ENCODE measurements around the gene MYO9A.
"Not testable (repeated sequence)": the region's sequence is repeated elsewhere in the genome, so short reads cannot be mapped to it uniquely, and the experiment has no call there.

The MYO9A gene

DNA sequence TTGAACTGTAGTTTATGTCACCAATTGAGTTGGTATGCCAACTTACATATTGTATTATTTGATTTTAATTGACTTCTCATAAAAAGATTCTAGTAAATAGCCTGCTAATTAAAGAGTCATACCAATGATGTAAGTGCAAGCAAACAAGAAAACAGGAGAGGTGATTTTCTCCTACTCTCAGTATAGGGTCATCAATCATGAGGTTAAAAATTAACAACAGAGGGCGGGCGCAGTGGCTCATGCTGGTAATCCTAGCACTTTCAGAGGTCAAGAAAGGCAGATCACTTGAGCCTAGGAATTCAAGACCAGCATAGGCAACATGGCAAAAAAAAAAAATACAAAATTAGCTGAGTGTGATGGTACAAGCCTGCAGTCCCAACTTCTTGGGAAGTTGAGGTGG, 108.7 kb downstream of the MYO9A start:
- in situ Hi-C loops (cut with MboI; ENCODE audit: low pct_unique_long_range_greater_than_20kb, low sequenced_read_pairs), result no loop called here
- no peak for DNase-seq

DNA sequence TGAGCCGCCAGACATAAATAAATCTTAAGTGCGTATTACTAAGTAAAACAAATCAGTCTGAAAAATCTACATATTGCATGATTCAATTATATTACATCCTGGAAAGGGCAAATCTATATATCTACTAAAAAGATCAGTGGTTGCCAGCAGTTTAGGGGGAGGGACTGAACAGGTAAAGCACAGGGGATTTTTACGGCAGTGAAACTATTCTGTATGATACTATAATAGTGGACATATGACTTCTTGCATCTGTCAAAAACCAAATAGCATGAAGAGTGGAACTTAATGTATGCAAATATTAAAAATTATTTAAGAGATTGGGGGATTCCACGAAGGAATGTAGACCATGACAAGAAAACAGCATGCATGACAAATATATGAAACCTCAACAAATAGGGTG, 111.6 kb downstream of the MYO9A start:
- DNase-seq, result no peak
- in situ Hi-C loops (cut with MboI; ENCODE audit: low pct_unique_long_range_greater_than_20kb, low sequenced_read_pairs), result no loop called here

DNA sequence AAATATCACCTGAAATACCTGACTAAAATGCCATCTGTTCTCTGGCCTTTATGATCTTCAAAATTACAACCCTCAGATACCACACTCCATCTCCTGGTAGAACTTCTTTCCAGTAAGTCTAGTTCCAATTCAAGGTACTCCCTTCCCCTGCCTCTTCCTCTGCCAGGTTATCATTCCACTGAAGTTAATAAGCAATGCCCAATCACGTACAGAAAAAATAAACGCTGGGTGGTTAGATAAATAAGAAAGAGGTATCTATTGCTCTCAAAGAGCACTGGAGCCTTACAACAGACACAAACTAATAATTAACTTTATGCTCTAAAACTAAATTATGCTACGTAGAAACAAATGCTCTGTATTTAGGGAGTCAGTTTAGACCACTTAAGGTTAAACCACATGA, 112.5 kb downstream of the MYO9A start:
- in situ Hi-C loops (cut with MboI; ENCODE audit: low pct_unique_long_range_greater_than_20kb, low sequenced_read_pairs), result no loop called here
- no peak for DNase-seq

DNA sequence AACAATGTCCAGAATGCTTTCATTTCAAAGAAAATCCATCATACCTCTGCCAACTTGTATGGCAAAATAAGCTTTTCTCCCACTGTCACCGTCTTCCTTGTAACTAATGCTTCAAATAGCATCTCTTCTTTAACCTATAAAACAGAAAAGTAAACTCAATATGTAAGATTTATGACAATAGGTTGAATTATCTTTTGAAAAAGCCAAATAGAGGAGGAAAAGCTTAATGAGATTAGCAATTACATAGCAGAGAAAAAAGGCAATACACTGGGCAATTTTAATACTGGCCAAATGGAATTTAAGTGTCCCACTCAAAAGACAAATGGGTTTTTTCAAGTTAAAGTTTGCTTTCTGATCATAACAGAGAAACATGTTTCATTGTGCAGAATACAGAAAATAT, 118.1 kb downstream of the MYO9A start:
- in situ Hi-C loops (cut with MboI; ENCODE audit: low pct_unique_long_range_greater_than_20kb, low sequenced_read_pairs), result no loop called here

DNA sequence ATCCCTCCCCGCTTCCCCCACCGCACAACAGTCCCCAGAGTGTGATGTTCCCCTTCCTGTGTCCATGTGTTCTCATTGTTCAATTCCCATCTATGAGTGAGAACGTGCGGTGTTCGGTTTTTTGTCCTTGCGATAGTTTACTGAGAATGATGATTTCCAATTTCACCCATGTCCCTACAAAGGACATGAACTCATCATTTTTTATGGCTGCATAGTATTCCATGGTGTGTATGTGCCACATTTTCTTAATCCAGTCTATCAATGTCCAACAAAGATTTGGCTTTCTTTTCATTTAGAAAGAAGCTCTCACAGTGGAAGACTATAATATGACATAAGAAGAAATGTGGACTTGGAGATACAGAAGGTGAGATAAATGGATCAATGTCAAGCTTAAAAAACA, 119.2 kb downstream of the MYO9A start:
- DNase-seq; in situ Hi-C loops (cut with MboI; ENCODE audit: low pct_unique_long_range_greater_than_20kb, low sequenced_read_pairs): not testable (repeated sequence)

More for the DNA sequence above, 118.1 kb downstream of the MYO9A start:
- no peak for DNase-seq

DNA sequence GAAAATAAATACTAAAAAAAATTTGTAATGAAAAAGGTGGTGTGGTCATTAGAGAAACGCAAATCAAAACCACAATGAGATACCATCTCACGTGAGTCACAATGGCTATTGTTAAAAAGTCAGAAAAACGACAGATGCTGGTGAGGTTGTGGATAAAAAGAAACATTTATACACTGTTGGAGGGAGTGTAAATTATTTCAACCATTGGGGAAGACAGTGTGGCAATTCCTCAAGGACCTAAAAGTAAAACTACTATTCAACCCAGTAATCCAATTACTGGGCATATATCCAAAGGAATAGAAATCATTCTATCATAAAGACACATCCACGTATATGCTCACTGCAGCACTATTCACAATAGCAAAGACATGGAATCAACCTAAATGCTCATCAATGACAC, 120.3 kb downstream of the MYO9A start:
- DNase-seq, result no peak
- in situ Hi-C loops (cut with MboI; ENCODE audit: low pct_unique_long_range_greater_than_20kb, low sequenced_read_pairs), result no loop called here

DNA sequence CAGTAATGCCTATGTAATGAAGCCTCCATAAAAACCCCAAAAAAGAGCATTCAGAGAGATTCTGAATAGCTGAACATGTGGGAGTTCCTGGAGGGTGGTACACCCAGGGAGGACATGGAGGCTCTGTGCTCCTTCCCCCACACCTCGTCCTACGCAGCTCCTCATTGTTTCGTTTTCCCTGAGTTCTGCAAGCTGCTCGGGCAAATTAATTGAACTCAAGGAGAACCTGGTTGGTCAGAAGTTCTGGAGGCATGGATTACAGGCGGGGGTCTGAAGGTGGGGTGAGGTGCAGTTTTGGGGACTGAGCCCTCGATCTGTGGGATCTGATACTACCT, 142.2 kb downstream of the MYO9A start:
- in situ Hi-C loops (cut with MboI; ENCODE audit: low pct_unique_long_range_greater_than_20kb, low sequenced_read_pairs), result no loop called here
- no peak for DNase-seq

DNA sequence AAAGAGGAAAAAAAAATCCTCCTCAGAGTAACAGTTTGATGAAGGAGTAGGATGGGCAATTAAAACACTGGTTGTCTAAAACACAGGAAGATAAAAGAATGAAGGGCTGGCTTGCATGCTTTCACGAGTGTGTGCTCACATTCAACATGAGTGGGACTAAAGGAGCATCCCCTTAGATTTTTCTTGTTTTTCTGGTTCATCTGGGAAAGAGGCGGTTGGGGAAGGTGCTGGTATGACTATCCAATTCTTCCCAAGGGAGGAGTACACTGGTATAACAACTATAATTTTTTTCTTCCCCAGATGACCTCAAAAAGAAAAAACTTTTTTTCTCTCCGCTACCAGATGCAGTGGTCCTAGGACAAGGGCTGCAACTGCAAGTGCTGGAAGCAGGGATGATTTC, 143.7 kb downstream of the MYO9A start:
- in situ Hi-C loops (cut with MboI; ENCODE audit: low pct_unique_long_range_greater_than_20kb, low sequenced_read_pairs), result no loop called here
- no peak for DNase-seq

DNA sequence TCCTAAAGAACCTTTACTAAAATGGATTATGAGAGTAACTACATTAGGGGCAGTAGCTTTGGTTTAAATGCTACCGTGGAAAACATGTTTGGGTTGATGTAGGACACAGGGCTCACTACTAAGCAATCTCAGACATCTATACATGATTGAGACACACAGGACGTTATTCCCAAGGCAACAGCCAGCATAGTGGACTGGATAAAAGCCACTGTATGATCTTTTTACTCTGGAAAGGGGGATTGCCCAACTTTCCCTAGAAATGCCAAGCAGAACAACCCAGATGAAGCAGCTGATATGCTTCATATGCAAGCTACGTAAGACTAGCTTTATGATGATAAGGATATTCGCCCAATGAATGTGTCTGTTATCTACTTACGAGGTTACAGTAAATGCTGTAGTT, 144.6 kb downstream of the MYO9A start:
- in situ Hi-C loops (cut with MboI; ENCODE audit: low pct_unique_long_range_greater_than_20kb, low sequenced_read_pairs), result no loop called here
- no peak for DNase-seq

DNA sequence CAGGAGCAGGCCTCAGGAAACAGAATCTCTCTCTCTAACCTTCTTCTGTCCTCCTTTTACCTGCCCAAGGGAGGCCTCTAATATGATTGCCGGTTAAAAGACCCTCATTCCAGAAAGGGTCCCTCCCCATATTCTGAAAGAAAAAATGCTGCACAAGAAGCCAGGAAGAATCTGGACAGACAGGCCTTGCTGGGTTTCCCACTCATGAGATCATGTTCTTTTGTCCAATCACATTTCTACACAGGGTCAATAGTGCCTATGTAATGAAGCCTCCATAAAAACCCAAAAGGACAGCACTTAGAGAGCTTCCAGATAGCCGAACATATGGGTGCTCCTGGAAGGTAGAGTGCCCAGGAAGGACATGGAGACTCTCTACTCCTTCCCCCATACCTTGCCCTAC, 146.0 kb downstream of the MYO9A start:
- in situ Hi-C loops (cut with MboI; ENCODE audit: low pct_unique_long_range_greater_than_20kb, low sequenced_read_pairs), result no loop called here

DNA sequence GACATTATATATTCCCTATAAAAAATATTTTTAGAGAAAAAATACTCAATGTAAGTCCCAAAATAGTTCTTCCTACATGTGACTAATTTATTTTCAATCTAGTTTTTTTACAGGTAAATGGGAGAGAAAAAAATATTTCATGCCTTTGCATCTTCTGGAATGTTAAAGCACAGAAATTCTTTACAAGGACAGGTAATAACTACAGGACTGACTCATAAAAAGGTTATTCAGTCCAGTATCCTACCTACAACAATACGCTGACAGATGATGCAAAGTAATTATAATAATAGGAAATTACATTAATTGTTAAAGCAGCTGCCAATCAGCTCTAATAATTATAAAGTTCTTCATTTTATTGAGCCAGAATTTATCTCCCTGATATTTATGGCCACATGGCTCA, 147.5 kb downstream of the MYO9A start:
- DNase-seq, result no peak
- in situ Hi-C loops (cut with MboI; ENCODE audit: low pct_unique_long_range_greater_than_20kb, low sequenced_read_pairs), result no loop called here

More for the DNA sequence above, 146.0 kb downstream of the MYO9A start:
- DNase-seq, result no peak

DNA sequence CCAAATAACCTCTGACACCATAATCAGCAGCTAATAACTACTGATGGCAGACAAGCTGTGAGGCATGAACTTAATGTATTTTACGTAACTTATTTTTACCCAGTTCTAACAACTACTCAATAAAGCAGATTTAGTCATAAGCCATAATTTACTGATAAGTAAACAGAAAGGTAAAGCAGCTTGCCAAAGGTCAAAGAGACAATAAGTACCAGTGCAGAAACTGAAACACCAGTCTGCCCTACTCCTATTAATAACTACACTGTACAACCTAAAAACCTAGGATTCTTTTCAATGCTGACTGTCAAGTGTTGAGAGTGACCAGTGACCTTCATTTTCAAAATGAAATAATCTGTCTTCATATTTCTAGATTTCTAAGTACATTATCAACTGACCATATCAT, 155.4 kb downstream of the MYO9A start:
- DNase-seq, result no peak
- in situ Hi-C loops (cut with MboI; ENCODE audit: low pct_unique_long_range_greater_than_20kb, low sequenced_read_pairs), result no loop called here

DNA sequence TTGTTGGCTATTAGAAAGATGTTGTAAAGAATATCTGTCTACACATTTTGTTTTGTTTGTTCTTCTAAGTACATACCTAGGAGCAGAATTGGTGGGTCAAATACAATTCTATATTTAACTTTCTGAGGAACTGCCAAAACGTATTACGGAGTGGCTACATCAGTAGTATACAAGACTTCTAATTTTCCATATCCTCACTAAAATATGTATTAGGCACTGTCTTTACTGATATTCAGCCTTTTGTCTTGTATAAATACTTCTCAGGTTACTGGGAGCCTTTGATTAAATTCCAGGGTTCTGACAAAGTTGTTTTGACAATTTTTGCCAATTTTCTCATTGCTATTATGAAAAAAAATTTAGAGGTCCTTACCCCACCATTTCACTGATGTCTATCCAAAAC, 160.9 kb downstream of the MYO9A start:
- DNase-seq, result no peak
- in situ Hi-C loops (cut with MboI; ENCODE audit: low pct_unique_long_range_greater_than_20kb, low sequenced_read_pairs), result no loop called here

DNA sequence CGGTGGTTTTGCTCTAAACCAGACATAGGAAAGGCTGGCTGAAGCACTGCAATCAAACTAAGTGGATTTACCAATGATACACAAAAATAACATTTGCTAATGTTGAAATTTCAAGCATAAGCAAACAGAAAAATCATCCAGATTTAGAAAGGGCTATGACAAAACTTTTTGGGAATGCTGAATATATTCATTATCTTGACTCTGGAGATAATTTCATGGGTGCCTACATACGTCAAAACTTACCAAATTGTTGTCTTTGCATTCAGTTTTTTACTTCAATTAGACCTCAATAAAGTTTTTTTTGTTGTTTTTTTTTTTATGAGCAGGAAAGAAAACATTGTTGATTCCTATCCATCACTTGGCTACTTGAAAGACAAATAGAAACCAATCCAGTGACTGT, 166.8 kb downstream of the MYO9A start:
- in situ Hi-C loops (cut with MboI; ENCODE audit: low pct_unique_long_range_greater_than_20kb, low sequenced_read_pairs), result no loop called here
- no peak for DNase-seq

DNA sequence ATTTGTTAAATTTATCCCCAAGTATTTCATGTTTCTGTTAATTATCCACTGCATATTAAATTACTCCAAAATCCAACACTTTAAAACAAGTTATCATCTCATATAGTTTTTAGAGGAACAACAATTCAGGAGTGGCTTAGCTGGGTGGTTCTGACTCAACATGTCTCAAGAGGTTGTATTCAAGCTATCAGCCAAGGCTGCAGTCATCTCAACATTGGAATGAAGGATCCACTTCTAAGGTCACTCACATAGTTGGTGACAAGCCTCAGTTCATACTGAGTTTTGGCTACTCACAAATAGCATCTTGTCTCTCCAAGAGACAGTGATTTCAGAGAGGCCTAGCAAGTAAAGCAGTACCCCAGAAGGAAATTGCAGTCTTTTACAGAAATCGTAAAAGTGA, 172.9 kb downstream of the MYO9A start:
- no peak for DNase-seq
- in situ Hi-C loops (cut with MboI; ENCODE audit: low pct_unique_long_range_greater_than_20kb, low sequenced_read_pairs), result no loop called here

DNA sequence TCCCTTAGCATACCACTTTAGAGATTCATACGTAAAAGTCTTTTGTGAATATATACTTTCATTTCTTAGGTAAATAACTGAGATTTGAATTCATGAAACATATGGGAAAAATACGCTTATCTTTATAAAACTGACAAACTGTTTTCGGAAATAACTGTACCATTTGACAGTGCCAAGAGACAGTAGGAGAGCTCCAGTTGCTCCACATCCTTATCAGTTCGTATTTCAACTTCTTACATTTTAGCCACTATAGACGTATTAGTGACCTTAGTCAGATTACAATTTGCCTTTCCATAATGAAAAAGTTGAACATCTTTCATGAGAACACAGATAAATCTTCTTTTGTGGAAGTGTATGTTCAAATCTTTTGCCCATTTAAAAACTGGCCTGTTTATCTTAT, 174.1 kb downstream of the MYO9A start:
- no peak for DNase-seq
- in situ Hi-C loops (cut with MboI; ENCODE audit: low pct_unique_long_range_greater_than_20kb, low sequenced_read_pairs), result no loop called here

DNA sequence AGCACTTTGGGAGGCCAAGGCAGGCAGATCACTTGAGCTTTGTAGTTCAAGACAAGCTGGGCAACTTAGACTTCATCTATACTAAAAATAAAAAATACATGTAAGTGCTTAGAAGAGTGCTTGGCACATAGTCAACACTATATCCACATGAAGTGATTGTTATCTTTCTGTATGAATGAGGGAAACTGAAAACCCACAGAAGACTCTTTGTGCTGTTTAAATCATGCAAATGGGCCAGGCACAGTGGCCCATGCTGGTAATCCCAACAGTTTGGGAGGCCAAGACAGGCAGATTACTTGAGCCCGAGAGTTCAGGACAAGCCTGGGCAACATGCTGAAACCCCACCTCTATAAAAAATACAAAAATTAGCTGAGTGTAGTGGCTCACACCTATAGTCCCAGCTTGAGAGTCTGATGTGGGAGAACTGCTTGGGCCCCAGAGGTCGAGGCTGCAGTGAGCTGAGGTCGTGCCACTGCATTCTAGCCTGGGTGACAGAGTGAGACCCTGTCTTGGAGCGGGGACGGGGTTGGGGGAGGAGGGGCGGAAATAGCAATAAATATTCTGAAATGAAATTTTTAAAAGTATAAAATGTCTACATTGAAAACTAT, 177.9 kb downstream of the MYO9A start:
- in situ Hi-C loops (cut with MboI; ENCODE audit: low pct_unique_long_range_greater_than_20kb, low sequenced_read_pairs), result no loop called here
- no peak for DNase-seq

DNA sequence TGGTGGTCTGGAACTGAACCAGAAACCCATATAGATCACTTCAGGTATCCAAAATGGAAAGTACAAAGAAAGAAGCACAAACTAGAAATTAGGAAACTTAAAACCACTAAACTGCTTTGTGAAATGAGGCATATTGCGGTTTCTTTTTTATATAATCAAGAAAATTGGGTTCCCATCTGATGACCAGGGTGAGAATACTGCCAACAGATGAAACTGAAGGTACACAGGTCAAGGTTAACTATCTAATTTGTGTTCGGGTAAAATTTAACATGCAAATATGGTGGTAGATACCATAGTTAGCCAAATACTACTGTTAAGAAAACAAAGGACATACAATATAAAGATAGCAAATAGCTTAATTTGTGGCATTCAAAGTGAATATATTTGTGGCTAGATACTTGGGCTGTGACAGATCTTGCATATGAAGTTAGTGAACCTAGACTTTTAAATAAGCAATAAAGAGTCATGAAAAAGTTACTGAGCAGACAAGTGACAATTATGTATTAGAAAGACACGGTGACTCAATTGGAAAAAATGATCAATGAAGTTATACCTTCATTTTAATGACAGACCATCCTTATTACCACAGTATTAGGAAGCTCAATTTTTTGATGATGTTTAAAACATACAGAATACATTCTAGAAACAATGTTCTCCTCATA, 180.2 kb downstream of the MYO9A start:
- in situ Hi-C loops (cut with MboI; ENCODE audit: low pct_unique_long_range_greater_than_20kb, low sequenced_read_pairs), result no loop called here
- DNase-seq, result no peak

DNA sequence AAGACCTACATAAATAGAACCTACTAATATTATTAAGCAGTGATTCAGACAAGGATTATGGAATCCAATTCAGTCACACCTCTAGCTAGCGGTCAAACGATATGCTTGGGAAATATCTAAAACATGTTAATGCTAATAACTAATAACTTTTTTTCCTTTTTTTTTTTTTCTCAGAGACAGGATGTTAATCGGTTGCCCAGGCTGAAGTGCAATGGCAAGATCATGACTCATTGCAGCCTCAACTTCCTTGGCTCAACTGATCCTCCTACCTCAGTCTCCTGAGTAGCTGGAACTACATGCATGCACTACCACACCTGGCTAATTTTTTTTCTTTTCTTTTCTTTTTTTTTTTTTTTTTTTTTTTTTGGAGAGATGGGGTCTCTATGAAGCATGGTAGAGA, 183.5 kb downstream of the MYO9A start:
- in situ Hi-C loops (cut with MboI; ENCODE audit: low pct_unique_long_range_greater_than_20kb, low sequenced_read_pairs), result no loop called here
- DNase-seq, result no peak

DNA sequence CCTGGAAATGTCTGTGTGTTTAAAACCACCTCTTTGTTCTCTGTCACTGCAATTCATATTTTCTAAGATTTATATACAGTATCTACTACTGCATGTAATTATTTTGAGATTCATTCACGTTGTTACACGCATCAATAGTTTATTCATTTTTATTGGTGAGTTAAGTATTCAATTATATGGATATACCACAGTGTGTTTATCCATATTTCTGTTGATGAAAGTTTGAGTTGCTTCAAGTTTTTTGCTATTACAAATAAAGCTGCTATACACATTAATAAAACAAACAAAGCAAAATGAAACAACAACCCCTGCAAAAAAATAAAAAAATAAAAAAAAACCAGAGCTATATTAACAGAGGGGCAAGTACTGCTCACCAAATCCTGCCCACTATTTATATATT, 185.3 kb downstream of the MYO9A start:
- in situ Hi-C loops (cut with MboI; ENCODE audit: low pct_unique_long_range_greater_than_20kb, low sequenced_read_pairs), result no loop called here
- no peak for DNase-seq

DNA sequence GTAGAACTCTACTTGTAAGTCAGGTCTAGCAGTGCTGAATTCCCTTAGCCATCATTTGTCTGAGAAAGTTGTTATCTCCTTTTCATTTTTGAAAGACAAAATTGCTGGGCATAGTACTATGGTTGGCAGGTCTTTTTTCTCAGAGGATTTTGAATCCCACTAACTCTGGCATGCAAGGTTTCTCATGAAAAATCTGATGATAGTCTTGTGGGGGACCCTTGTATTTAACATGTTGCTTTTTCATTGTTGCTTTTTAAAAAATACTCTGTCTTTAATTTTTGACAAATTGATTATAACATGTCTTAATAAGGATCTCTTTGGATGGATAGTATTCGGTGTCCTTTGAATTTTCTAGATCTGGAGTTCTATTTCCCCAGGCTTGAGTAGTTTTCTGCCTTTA, 186.7 kb downstream of the MYO9A start:
- in situ Hi-C loops (cut with MboI; ENCODE audit: low pct_unique_long_range_greater_than_20kb, low sequenced_read_pairs), result no loop called here
- DNase-seq, result no peak

All from KBM-7 (cell line).